ENCODE results near the gene GRIK3.

DNA sequence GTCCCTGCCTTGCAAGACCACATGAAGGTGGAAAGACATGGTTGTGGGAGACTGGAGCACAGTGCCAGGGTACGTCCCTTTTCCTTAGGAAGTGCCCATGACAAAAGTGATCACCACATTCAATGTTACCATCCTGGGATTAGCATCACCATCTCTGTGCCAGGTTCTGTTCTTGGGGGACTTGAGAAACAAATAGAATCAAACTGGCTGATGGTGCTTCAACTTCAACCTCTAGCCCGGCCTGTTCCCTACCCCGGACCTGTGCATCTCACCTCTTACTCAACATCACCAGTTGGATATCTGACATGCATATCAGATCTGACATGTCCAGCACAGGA, 153.3 kb downstream of the GRIK3 start:
- TF ChIP-seq CTCF (IDR thresholded peaks at IDR 0.05): no peak
- TF ChIP-seq ZFX (IDR thresholded peaks at IDR 0.05; ENCODE audit: borderline replicate concordance): no peak

Measured in 22Rv1 (cell line).